Vagina (tissue), 2 donors: ENCODE results near the gene CRELD1.

Source experiments
- POLR2A ChIP-seq, 2 donors: fragments of 450-650 bp; IDR thresholded peaks; one replicate each; pipeline ENCODE4 v1.6.1; 2017; ENCODE audit warnings: antibody characterized with exemption in 2 of 2, mild to moderate bottlenecking in 2 of 2, moderate library complexity in 2 of 2
- POLR2AphosphoS5 ChIP-seq, 2 donors: sonication (generic); formaldehyde crosslinking; IDR thresholded peaks; one replicate each; pipeline ENCODE4 v1.9.0; 2017; ENCODE audit warnings: antibody characterized with exemption in 2 of 2, mild to moderate bottlenecking in 2 of 2, low read depth in 1 of 2; ENCODE audit not compliant: insufficient read depth in 1 of 2
- TF ChIP-seq, protein P1 (sequence below), 3 experiments: fragments of 450-650 bp in 2 of 3; fragments of 200-600 bp in 1 of 3; sonication (generic) in 1 of 3; IDR thresholded peaks; one replicate each; pipeline ENCODE4 v1.5.1; 2017 to 2019; ENCODE audit warnings: antibody characterized with exemption in 3 of 3, mild to moderate bottlenecking in 2 of 3, moderate library complexity in 2 of 3

DNA sequence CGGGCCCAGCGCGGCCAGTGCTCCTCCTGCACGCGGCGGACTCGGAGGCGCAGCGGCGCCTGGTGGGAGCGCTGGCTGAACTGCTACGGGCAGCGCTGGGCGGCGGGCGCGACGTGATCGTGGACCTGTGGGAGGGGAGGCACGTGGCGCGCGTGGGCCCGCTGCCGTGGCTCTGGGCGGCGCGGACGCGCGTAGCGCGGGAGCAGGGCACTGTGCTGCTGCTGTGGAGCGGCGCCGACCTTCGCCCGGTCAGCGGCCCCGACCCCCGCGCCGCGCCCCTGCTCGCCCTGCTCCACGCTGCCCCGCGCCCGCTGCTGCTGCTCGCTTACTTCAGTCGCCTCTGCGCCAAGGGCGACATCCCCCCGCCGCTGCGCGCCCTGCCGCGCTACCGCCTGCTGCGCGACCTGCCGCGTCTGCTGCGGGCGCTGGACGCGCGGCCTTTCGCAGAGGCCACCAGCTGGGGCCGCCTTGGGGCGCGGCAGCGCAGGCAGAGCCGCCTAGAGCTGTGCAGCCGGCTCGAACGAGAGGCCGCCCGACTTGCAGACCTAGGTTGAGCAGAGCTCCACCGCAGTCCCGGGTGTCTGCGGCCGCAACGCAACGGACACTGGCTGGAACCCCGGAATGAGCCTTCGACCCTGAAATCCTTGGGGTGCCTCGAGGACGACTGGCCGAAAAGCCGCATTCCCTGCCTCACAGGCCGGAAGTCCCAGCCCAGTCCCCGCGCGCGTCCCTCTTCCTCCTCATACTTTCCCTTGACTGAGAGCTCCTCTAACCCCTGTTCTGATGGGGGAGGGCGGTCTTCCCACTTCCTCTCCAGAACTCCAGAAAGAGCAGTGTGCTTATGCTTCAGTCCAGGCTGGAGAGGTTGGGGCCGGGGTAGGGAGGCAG lies 18.1 kb upstream of the CRELD1 start:
- TF ChIP-seq, protein P1, sequence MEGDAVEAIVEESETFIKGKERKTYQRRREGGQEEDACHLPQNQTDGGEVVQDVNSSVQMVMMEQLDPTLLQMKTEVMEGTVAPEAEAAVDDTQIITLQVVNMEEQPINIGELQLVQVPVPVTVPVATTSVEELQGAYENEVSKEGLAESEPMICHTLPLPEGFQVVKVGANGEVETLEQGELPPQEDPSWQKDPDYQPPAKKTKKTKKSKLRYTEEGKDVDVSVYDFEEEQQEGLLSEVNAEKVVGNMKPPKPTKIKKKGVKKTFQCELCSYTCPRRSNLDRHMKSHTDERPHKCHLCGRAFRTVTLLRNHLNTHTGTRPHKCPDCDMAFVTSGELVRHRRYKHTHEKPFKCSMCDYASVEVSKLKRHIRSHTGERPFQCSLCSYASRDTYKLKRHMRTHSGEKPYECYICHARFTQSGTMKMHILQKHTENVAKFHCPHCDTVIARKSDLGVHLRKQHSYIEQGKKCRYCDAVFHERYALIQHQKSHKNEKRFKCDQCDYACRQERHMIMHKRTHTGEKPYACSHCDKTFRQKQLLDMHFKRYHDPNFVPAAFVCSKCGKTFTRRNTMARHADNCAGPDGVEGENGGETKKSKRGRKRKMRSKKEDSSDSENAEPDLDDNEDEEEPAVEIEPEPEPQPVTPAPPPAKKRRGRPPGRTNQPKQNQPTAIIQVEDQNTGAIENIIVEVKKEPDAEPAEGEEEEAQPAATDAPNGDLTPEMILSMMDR (IDR thresholded peaks at IDR 0.05): peak in 1 of 3 experiments; percentile 33
- peak in 1 of 2 donors; percentile 7 for TF ChIP-seq POLR2A (IDR thresholded peaks at IDR 0.05)
- TF ChIP-seq POLR2AphosphoS5 (IDR thresholded peaks at IDR 0.05; ENCODE audit: insufficient read depth in 1 of 2, low read depth in 1 of 2): peak in 1 of 2 donors; percentile 56
